HEK293 (cell line): ENCODE measurements around the gene EPPIN.

Source experiments
- CTCF ChIA-PET: fragments of 350-600 bp; formaldehyde crosslinking; extraction: SDS; loops from one replicate; lab custom pipeline; 2021; ENCODE audit warnings: antibody characterized with exemption; lab: Yijun Ruan, JAX
- POLR2A ChIA-PET: fragments of 300-600 bp; formaldehyde crosslinking; extraction: SDS; loops from one replicate; lab custom pipeline; 2020; ENCODE audit warnings: antibody characterized with exemption, inconsistent platforms; lab: Yijun Ruan, JAX
- H3K27ac ChIP-seq: fragments of 200-500 bp; sonication (Bioruptor generic); 2 replicates; pipeline ENCODE4 v1.5.1; 2014; ENCODE audit warnings: low read depth, low read length, control low read depth, inconsistent platforms; ENCODE audit errors: extremely low read depth
- H3K36me3 ChIP-seq, 2 experiments: fragments of 200-500 bp in 1 of 2; sonication (Bioruptor generic) in 1 of 2; 1 replicate in 1 of 2; 2 replicates in 1 of 2; pipeline ENCODE4 v1.5.1; 2014 to 2017; ENCODE audit warnings: inconsistent platforms in 2 of 2, low read length in 2 of 2; ENCODE audit not compliant: control insufficient read depth in 2 of 2, insufficient read depth in 1 of 2
- H3K4me1 ChIP-seq: fragments of 200-500 bp; sonication (Bioruptor generic); 2 replicates; pipeline ENCODE4 v1.5.1; 2014; ENCODE audit warnings: mild to moderate bottlenecking, low read length, inconsistent platforms; ENCODE audit not compliant: control insufficient read depth, insufficient read depth
- H3K4me3 ChIP-seq: 2 replicates; pipeline ENCODE4 v1.5.1; 2011; ENCODE audit warnings: low read depth, mild to moderate bottlenecking, control low read depth, low read length, moderate library complexity
- H3K9me3 ChIP-seq: fragments of 200-500 bp; sonication (Bioruptor generic); 2 replicates; pipeline ENCODE4 v1.5.1; 2014; ENCODE audit warnings: low read depth, low read length, inconsistent platforms; ENCODE audit not compliant: control insufficient read depth, insufficient read depth
- GLIS1 ChIP-seq: fragments of 450-650 bp; formaldehyde crosslinking; IDR thresholded peaks from 2 replicates; pipeline ENCODE4 v1.5.1; 2016; ENCODE audit warnings: missing biosample characterization, missing genetic modification characterization
- GLIS2 ChIP-seq: fragments of 450-650 bp; formaldehyde crosslinking; IDR thresholded peaks from 2 replicates; pipeline ENCODE4 v1.5.1; 2016; ENCODE audit warnings: missing biosample characterization, missing genetic modification characterization
- HOXC10 ChIP-seq: sonication (generic); formaldehyde crosslinking; IDR thresholded peaks from 2 replicates; pipeline ENCODE4 v1.8.1; 2023; ENCODE audit warnings: mild to moderate bottlenecking, missing genetic modification reagents
- MEIS1 ChIP-seq: sonication (generic); formaldehyde crosslinking; IDR thresholded peaks from 2 replicates; pipeline ENCODE4 v1.8.1; 2022; ENCODE audit warnings: missing genetic modification reagents, mild to moderate bottlenecking, borderline replicate concordance
- MZF1 ChIP-seq: fragments of 450-650 bp; formaldehyde crosslinking; IDR thresholded peaks from 2 replicates; pipeline ENCODE4 v1.5.1; 2017; ENCODE audit warnings: missing biosample characterization, missing genetic modification characterization, borderline replicate concordance
- SP3 ChIP-seq: fragments of 450-650 bp; formaldehyde crosslinking; IDR thresholded peaks from 2 replicates; pipeline ENCODE4 v1.5.1; 2016; ENCODE audit warnings: missing biosample characterization, missing genetic modification characterization
- TCF7L2 ChIP-seq: IDR thresholded peaks from 2 replicates; pipeline ENCODE4 v1.6.1; 2011; ENCODE audit warnings: low read depth, mild to moderate bottlenecking, inconsistent platforms, low read length, moderate library complexity, borderline replicate concordance
- WT1 ChIP-seq: fragments of 450-650 bp; formaldehyde crosslinking; IDR thresholded peaks from 2 replicates; pipeline ENCODE4 v1.5.1; 2016; ENCODE audit warnings: missing biosample characterization, missing genetic modification characterization
- ZBTB17 ChIP-seq: fragments of 450-650 bp; formaldehyde crosslinking; IDR thresholded peaks from 2 replicates; pipeline ENCODE4 v1.5.1; 2016; ENCODE audit warnings: missing biosample characterization, missing genetic modification characterization
- ZBTB21 ChIP-seq: fragments of 450-650 bp; formaldehyde crosslinking; IDR thresholded peaks from 2 replicates; pipeline ENCODE4 v1.5.1; 2017; ENCODE audit warnings: missing biosample characterization, missing genetic modification characterization
- ZBTB48 ChIP-seq: fragments of 450-650 bp; formaldehyde crosslinking; IDR thresholded peaks from 2 replicates; pipeline ENCODE4 v1.5.1; 2016; ENCODE audit warnings: missing biosample characterization, missing genetic modification characterization
- ZBTB8A ChIP-seq: fragments of 450-650 bp; formaldehyde crosslinking; IDR thresholded peaks from 2 replicates; pipeline ENCODE4 v1.5.1; 2016; ENCODE audit warnings: missing biosample characterization, missing genetic modification characterization
- ZFP37 ChIP-seq: fragments of 450-650 bp; formaldehyde crosslinking; IDR thresholded peaks from 2 replicates; pipeline ENCODE4 v1.5.1; 2016; ENCODE audit warnings: missing biosample characterization, missing genetic modification characterization
- ZNF10 ChIP-seq: fragments of 450-650 bp; formaldehyde crosslinking; IDR thresholded peaks from 2 replicates; pipeline ENCODE4 v1.5.1; 2017; ENCODE audit warnings: missing biosample characterization, missing genetic modification characterization
- ZNF121 ChIP-seq: fragments of 450-650 bp; formaldehyde crosslinking; IDR thresholded peaks from 2 replicates; pipeline ENCODE4 v1.5.1; 2016; ENCODE audit warnings: missing biosample characterization, missing genetic modification characterization
- ZNF140 ChIP-seq: fragments of 450-650 bp; formaldehyde crosslinking; IDR thresholded peaks from 2 replicates; pipeline ENCODE4 v1.5.1; 2016; ENCODE audit warnings: missing biosample characterization, missing genetic modification characterization
- ZNF175 ChIP-seq: fragments of 450-650 bp; formaldehyde crosslinking; IDR thresholded peaks from 2 replicates; pipeline ENCODE4 v1.5.1; 2016; ENCODE audit warnings: missing biosample characterization, missing genetic modification characterization
- ZNF19 ChIP-seq: fragments of 450-650 bp; formaldehyde crosslinking; IDR thresholded peaks from 2 replicates; pipeline ENCODE4; 2016; ENCODE audit warnings: missing biosample characterization, missing genetic modification characterization, low read depth
- ZNF266 ChIP-seq: fragments of 450-650 bp; formaldehyde crosslinking; IDR thresholded peaks from 2 replicates; pipeline ENCODE4 v1.5.1; 2016; ENCODE audit warnings: missing biosample characterization, missing genetic modification characterization, low read depth
- ZNF324 ChIP-seq: fragments of 450-650 bp; formaldehyde crosslinking; IDR thresholded peaks from 2 replicates; pipeline ENCODE4 v1.5.1; 2016; ENCODE audit warnings: missing biosample characterization, missing genetic modification characterization
- ZNF404 ChIP-seq: fragments of 450-650 bp; formaldehyde crosslinking; IDR thresholded peaks from 2 replicates; pipeline ENCODE4 v1.5.1; 2017; ENCODE audit warnings: missing biosample characterization, missing genetic modification characterization
- ZNF473 ChIP-seq: fragments of 450-650 bp; formaldehyde crosslinking; IDR thresholded peaks from 2 replicates; pipeline ENCODE4 v1.5.1; 2017; ENCODE audit warnings: missing biosample characterization, missing genetic modification characterization
- ZNF529 ChIP-seq: fragments of 450-650 bp; formaldehyde crosslinking; IDR thresholded peaks from 2 replicates; pipeline ENCODE4 v1.5.1; 2017; ENCODE audit warnings: missing genetic modification characterization, missing biosample characterization; ENCODE audit not compliant: insufficient replicate concordance
- ZNF544 ChIP-seq: fragments of 450-650 bp; formaldehyde crosslinking; IDR thresholded peaks from 2 replicates; pipeline ENCODE4 v1.5.0; 2017; ENCODE audit warnings: missing biosample characterization, missing genetic modification characterization
- ZNF561 ChIP-seq: fragments of 450-650 bp; IDR thresholded peaks from 2 replicates; pipeline ENCODE4 v1.5.1; 2018; ENCODE audit warnings: missing biosample characterization, missing genetic modification characterization, borderline replicate concordance
- ZNF654 ChIP-seq: fragments of 450-650 bp; formaldehyde crosslinking; IDR thresholded peaks from 2 replicates; pipeline ENCODE4 v1.5.1; 2016; ENCODE audit warnings: low read depth, missing biosample characterization, missing genetic modification characterization
- ZNF776 ChIP-seq: fragments of 450-650 bp; formaldehyde crosslinking; IDR thresholded peaks from 2 replicates; pipeline ENCODE4 v1.5.0; 2017; ENCODE audit warnings: missing biosample characterization, missing genetic modification characterization, borderline replicate concordance
- ZNF837 ChIP-seq: fragments of 450-650 bp; formaldehyde crosslinking; IDR thresholded peaks from 2 replicates; pipeline ENCODE4 v1.5.1; 2016; ENCODE audit warnings: missing biosample characterization, missing genetic modification characterization
- TF ChIP-seq, protein P1 (sequence below): fragments of 450-650 bp; formaldehyde crosslinking; IDR thresholded peaks from 2 replicates; pipeline ENCODE4 v1.5.1; 2016; ENCODE audit warnings: missing biosample characterization, missing genetic modification characterization
- TF ChIP-seq, protein P2 (sequence below): fragments of 450-650 bp; formaldehyde crosslinking; IDR thresholded peaks from 2 replicates; pipeline ENCODE4 v1.5.1; 2016; ENCODE audit warnings: missing biosample characterization, missing genetic modification characterization, borderline replicate concordance

The EPPIN gene

DNA sequence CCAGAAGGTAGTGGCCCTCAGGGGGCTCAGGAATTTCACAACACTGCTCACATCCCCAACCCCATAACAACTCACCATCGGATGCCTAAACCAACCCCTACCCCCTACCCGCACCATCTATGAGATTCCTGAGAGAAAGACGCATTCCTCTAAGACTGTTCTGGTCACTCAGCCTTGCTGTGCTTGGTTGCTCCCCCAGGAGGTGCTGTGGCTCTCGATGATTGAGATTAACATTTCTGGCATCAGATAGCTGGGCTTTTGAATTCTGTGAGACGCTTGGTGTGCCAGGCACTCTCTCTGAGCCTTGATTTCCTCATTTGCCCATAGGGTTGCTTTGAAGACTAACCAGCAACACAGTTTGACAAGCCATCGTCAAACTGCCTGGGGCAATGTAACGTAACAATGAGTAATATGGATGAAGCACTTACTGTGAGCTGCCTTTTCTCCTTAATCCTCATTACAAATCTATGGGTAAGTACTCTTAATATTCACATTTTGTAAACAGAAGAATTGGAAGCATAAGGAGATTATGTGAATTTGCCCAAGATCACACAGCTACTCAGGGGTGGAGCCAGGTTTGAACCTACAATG is 8.9 kb downstream of the EPPIN start:
- no peaks in the 10 kb centered on the region for H3K4me1 ChIP-seq
- TF ChIP-seq ZNF324 (no peak), ZBTB48 (tag by site-specific recombination) (no peak)
- TF ChIP-seq, all 188 proteins: peak for 0
- H3K27ac ChIP-seq: no peak overlapping the region
- POLR2A ChIA-PET: no interaction called here
- H3K4me3 ChIP-seq: no peak overlapping the region
- CTCF ChIA-PET: interaction anchor here (1.5 kb wide), 1 partner anchor 233 kb away, joined by 5 read pairs; no protein-coding TSS in a partner anchor
- H3K9me3 ChIP-seq: no peaks in the 10 kb centered on the region
- H3K36me3 ChIP-seq: no peaks in the 10 kb centered on the region

DNA sequence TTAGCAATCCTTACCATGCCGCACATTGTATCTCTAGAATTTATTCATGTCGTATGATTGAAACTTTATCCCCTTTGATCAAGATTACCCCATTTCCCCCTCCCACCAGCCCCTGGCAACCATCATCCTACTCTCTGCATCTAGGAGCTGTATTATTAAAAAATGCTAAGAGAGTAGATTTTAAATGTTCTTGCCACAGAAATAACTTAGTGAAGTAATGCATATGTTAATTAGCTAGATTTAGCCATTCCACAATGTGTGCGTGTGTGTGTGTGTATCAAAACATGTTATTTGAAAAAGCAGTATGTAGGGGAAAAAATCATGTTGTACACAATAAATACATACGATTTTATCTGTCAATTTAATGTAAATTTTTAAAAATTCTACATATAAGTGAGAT is 19.9 kb downstream of the EPPIN start:
- Histone ChIP-seq H3K36me3 (no peaks in the 10 kb centered on the region), H3K4me1 (no peaks in the 10 kb centered on the region), H3K27ac (no peak overlapping the region), H3K4me3 (no peak overlapping the region), H3K9me3 (no peaks in the 10 kb centered on the region)
- TF ChIP-seq ZNF473 (tag by site-specific recombination) (no peak), ZNF175 (tag by site-specific recombination) (no peak), ZNF544 (tag by site-specific recombination) (no peak), ZNF10 (no peak), HOXC10 (CRISPR knock-in tag) (no peak)
- CTCF ChIA-PET: interaction anchor here (0.9 kb wide), 1 partner anchor 460 kb away, joined by 4 read pairs; no protein-coding TSS in a partner anchor
- POLR2A ChIA-PET: no interaction called here

DNA sequence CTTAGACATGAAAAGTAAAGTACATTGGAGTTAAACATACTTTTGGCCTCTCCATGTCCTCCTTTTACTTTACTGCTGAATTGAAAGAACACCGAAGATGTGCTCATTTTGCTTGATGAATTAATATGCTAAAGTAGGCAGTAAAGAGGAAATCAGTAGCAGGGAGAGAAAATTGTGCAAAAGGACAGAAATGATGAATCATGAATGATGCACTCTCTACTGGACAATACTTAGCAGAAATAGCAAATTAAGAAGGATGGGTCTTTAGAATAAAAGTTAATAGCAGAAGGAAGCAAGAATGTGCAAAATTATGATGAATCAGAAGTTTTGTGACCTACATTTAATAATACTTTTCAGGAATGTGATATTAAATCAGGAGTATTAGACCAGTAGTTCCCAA is 23.4 kb downstream of the EPPIN start:
- no peak overlapping the region for H3K27ac ChIP-seq
- H3K9me3 ChIP-seq: no peaks in the 10 kb centered on the region
- no peak overlapping the region for H3K4me3 ChIP-seq
- no peaks in the 10 kb centered on the region for H3K36me3 ChIP-seq
- TF ChIP-seq ZFP37 (no peak), ZNF561 (no peak), ZBTB21 (no peak), ZNF837 (tag by site-specific recombination) (no peak), ZNF19 (tag by site-specific recombination) (no peak), ZNF266 (tag by site-specific recombination) (no peak), MEIS1 (CRISPR knock-in tag) (no peak), ZNF121 (no peak)
- TF ChIP-seq, all 188 proteins: peak for 0
- ChIA-PET POLR2A (no interaction called here), CTCF (interaction anchor here (1.1 kb wide), 1 partner anchor 87 kb away, joined by 3 read pairs; no protein-coding TSS in a partner anchor)
- no peaks in the 10 kb centered on the region for H3K4me1 ChIP-seq

DNA sequence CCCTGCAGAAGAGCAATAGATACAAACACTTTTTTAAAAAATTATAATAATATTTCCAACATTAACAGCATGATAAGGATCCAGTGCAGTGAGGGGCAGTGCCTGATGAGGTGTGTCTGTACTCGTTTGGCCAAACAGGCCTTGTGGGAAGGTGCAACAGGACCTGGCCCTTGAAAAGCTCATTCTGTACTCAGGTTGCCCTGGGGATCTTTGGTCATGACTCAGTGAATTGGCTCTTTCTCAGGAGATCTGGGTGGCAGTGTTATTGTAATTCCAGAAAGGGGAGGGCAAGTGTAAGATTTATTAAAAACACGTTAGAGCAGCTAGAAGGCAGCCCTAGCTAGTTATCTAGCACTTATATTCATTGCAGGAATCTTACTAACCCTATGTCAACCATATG is 28.9 kb downstream of the EPPIN start:
- no peak overlapping the region for H3K27ac ChIP-seq
- ChIA-PET POLR2A (no interaction called here), CTCF (interaction anchor here (0.8 kb wide), 1 partner anchor 68 kb away, joined by 3 read pairs; no protein-coding TSS in a partner anchor)
- no peaks in the 10 kb centered on the region for H3K9me3 ChIP-seq
- H3K4me3 ChIP-seq: no peak overlapping the region
- H3K4me1 ChIP-seq: no peaks in the 10 kb centered on the region
- TF ChIP-seq ZBTB8A (no peak), MZF1 (tag by site-specific recombination) (no peak), WT1 (tag by site-specific recombination) (no peak), ZNF140 (tag by site-specific recombination) (no peak), SP3 (tag by site-specific recombination) (no peak), ZNF404 (tag by site-specific recombination) (no peak), GLIS1 (tag by site-specific recombination) (no peak), TCF7L2 (no peak), ZNF529 (tag by site-specific recombination) (no peak), ZBTB17 (tag by site-specific recombination) (no peak), GLIS2 (tag by site-specific recombination) (no peak), ZNF654 (no peak), ZNF776 (no peak)
- TF ChIP-seq, protein P1, sequence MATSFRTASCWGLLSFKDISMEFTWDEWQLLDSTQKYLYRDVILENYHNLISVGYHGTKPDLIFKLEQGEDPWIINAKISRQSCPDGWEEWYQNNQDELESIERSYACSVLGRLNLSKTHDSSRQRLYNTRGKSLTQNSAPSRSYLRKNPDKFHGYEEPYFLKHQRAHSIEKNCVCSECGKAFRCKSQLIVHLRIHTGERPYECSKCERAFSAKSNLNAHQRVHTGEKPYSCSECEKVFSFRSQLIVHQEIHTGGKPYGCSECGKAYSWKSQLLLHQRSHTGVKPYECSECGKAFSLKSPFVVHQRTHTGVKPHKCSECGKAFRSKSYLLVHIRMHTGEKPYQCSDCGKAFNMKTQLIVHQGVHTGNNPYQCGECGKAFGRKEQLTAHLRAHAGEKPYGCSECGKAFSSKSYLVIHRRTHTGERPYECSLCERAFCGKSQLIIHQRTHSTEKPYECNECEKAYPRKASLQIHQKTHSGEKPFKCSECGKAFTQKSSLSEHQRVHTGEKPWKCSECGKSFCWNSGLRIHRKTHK (tag by site-specific recombination): no peak
- TF ChIP-seq, protein P2, sequence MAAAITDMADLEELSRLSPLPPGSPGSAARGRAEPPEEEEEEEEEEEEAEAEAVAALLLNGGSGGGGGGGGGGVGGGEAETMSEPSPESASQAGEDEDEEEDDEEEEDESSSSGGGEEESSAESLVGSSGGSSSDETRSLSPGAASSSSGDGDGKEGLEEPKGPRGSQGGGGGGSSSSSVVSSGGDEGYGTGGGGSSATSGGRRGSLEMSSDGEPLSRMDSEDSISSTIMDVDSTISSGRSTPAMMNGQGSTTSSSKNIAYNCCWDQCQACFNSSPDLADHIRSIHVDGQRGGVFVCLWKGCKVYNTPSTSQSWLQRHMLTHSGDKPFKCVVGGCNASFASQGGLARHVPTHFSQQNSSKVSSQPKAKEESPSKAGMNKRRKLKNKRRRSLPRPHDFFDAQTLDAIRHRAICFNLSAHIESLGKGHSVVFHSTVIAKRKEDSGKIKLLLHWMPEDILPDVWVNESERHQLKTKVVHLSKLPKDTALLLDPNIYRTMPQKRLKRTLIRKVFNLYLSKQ (tag by site-specific recombination): no peak
- H3K36me3 ChIP-seq: no peaks in the 10 kb centered on the region
